Measurements from ENCODE around the gene PCDH10.

DNA sequence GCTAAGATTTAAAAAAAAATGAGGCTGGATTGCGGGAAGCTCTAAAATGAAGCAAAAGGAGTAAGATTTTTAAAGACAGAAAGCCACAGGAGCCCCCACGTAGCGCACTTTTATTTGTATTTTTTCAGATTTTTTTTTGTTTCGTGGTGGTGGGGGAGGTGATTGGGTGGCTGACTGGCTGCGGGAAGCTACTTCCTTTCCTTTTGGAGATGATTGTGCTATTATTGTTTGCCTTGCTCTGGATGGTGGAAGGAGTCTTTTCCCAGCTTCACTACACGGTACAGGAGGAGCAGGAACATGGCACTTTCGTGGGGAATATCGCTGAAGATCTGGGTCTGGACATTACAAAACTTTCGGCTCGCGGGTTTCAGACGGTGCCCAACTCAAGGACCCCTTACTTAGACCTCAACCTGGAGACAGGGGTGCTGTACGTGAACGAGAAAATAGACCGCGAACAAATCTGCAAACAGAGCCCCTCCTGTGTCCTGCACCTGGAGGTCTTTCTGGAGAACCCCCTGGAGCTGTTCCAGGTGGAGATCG, 908 bp downstream of the PCDH10 start:
- no peak for TF ChIP-seq POLR2A (IDR thresholded peaks at IDR 0.05; ENCODE audit: low read length)
- TF ChIP-seq GATA1 (IDR thresholded peaks at IDR 0.05; ENCODE audit: low read depth, low read length) = no peak
